Testis (tissue), 3 donors: ENCODE measurements around the gene EPB41L1. TPM values are rescaled to one million over a fixed set of nuclear protein-coding genes. Genes with fewer than 3 reads are reported as not detected.

Experiments
- DNase-seq: peaks from one replicate; pipeline ENCODE4 v3.0.0-alpha.2; 2019
- H3K27ac ChIP-seq, 2 donors: fragments of 200-600 bp; sonication (generic); one replicate each; pipeline ENCODE4 v1.5.1; 2019
- H3K27me3 ChIP-seq: fragments of 200-600 bp; sonication (generic); one replicate; pipeline ENCODE4 v1.5.1; 2019
- H3K36me3 ChIP-seq: fragments of 200-600 bp; sonication (generic); one replicate; pipeline ENCODE4 v1.5.1; 2017; ENCODE audit warnings: low read depth; ENCODE audit errors: missing control alignments
- H3K4me1 ChIP-seq: fragments of 200-600 bp; sonication (generic); one replicate; pipeline ENCODE4 v1.5.1; 2019
- H3K4me3 ChIP-seq, 2 donors: fragments of 200-600 bp; sonication (generic); one replicate each; pipeline ENCODE4 v1.5.1; 2017 to 2019
- H3K9me3 ChIP-seq: fragments of 200-600 bp; sonication (generic); one replicate; pipeline ENCODE4 v1.5.1; 2017
- POLR2A ChIP-seq: fragments of 450-650 bp; IDR thresholded peaks from one replicate; pipeline ENCODE4 v1.6.1; 2017; ENCODE audit warnings: antibody characterized with exemption, mild to moderate bottlenecking, moderate library complexity
- WGBS, 2 donors: methylation state at CpG; one replicate each; pipeline ENCODE4 v1.1.5; 2018; 5-methylcytosine and 5-hydroxymethylcytosine counted together
- intact Hi-C: fragments of 100-400 bp; cut with DNase I; formaldehyde crosslinking; loops from one replicate; pipeline ENCODE4 v1.15.1; 2023; ENCODE audit warnings: low total_unique reads
- polyA plus RNA-seq: library from polyadenylated mRNA; stranded (reverse); fragments of 350-450 nt; fragmentation: Illumina TruSeq; extraction: RNeasy Lipid Tissue Mini Kit (QIAGEN cat#74804); gene quantifications from one replicate; pipeline ENCODE4 v1.2.3, GENCODE V29; 2014; ENCODE audit warnings: low read depth, low replicate concordance; ENCODE audit not compliant: insufficient read depth
- total RNA-seq, 2 donors: library from RNA; depleted of rRNA; stranded (reverse); fragments of >200 nt; gene quantifications; one replicate each; pipeline ENCODE4 v1.2.3, GENCODE V29; 2016
- TF ChIP-seq, protein P1 (sequence below), 3 experiments: fragments of 450-650 bp in 2 of 3; fragments of 200-600 bp in 1 of 3; sonication (generic) in 1 of 3; IDR thresholded peaks; one replicate each; pipeline ENCODE4 v1.5.1; 2016 to 2019; ENCODE audit warnings: antibody characterized with exemption in 3 of 3, mild to moderate bottlenecking in 2 of 3, moderate library complexity in 1 of 3

EPB41L1 gene
- total and polyA plus RNA-seq, 3 donors from 2014 or later, result 49.8 to 65.3 (median 63.7) TPM

DNA sequence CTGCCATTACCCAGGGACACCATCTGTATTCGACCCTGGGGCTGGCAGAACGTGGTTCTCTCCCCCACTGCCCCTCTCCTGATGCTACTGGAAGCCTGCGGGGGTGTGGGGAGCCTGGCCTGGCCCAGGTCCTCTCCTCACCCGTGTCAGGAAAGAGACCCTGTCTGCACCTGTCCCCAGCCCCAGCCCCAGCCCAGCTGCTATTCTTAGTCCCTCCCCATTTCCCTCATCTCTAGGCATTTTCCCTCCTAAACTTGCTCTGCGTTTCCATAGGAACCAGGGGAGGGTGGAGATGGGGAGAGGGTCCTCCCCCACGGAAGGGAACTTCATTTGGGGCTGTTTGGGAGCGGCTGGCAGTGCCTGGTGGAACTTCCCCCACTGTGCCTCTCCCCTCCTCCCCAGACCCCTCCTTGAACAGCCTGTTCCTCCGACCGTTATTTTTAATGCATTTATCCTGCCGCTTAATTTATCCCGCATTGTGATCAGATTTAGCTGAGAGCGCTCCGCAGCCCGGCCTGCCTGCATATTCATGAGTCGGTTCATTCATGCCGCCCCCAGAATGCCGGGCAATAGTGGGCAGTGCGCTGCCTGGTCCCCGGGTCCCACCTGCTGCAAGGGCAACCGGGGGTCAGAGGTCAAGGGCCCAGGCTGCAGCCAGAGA lies 119.8 kb downstream of the EPB41L1 start:
- Histone ChIP-seq H3K27me3 (no peaks in the 10 kb centered on the region), H3K9me3 (no peaks in the 10 kb centered on the region), H3K36me3 (no peaks in the 10 kb centered on the region), H3K27ac (no peak overlapping the region), H3K4me3 (no peak overlapping the region), H3K4me1 (no peaks in the 10 kb centered on the region)
- TF ChIP-seq, protein P1, sequence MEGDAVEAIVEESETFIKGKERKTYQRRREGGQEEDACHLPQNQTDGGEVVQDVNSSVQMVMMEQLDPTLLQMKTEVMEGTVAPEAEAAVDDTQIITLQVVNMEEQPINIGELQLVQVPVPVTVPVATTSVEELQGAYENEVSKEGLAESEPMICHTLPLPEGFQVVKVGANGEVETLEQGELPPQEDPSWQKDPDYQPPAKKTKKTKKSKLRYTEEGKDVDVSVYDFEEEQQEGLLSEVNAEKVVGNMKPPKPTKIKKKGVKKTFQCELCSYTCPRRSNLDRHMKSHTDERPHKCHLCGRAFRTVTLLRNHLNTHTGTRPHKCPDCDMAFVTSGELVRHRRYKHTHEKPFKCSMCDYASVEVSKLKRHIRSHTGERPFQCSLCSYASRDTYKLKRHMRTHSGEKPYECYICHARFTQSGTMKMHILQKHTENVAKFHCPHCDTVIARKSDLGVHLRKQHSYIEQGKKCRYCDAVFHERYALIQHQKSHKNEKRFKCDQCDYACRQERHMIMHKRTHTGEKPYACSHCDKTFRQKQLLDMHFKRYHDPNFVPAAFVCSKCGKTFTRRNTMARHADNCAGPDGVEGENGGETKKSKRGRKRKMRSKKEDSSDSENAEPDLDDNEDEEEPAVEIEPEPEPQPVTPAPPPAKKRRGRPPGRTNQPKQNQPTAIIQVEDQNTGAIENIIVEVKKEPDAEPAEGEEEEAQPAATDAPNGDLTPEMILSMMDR (IDR thresholded peaks at IDR 0.05), result no peak
- no peak for TF ChIP-seq POLR2A
- intact Hi-C loops, result no loop called here
- DNase-seq, result no peak
- 33 to 52% methylated on average over 19 to 20 of the region's 20 CpGs for WGBS, 2 donors

DNA sequence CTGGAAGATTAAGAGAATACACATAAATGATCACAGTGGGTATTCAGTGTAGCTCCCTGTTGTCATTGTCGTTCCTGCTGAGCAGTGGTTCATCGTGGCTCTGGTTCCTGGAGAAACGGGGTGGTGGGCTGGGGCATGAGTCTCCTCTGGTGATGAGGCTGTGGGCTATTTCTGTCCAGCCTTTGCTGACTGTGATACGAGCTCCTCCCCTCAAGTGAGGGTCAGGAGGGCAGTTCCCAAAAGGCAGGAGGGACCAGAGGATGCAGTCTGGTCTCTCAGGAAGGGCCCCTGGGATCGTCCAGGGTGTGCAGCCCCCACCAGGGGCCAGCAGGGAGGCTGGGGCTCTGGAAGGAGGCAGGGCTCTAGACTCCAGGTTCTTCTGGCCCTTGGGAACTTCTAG lies 120.5 kb downstream of the EPB41L1 start:
- no peak overlapping the region for H3K4me3 ChIP-seq
- no peak for DNase-seq
- no peak overlapping the region for H3K27ac ChIP-seq
- intact Hi-C loops, result no loop called here
- H3K27me3 ChIP-seq, result no peaks in the 10 kb centered on the region
- H3K9me3 ChIP-seq, result no peaks in the 10 kb centered on the region
- no peak for TF ChIP-seq POLR2A
- TF ChIP-seq, protein P1 (IDR thresholded peaks at IDR 0.05), result no peak
- H3K4me1 ChIP-seq, result no peaks in the 10 kb centered on the region
- WGBS, 2 donors, result 74 to 77% methylated on average over 4 to 5 of the region's 5 CpGs
- H3K36me3 ChIP-seq, result no peaks in the 10 kb centered on the region

GRCh38 chr20:36275441-36276189 lies 121.1 kb downstream of the EPB41L1 start:
- WGBS, 2 donors, result 63 to 81% methylated on average over 10 to 12 of the region's 12 CpGs
- TF ChIP-seq, protein P1 (IDR thresholded peaks at IDR 0.05), result no peak
- TF ChIP-seq POLR2A, result no peak
- Histone ChIP-seq H3K9me3 (no peaks in the 10 kb centered on the region), H3K36me3 (no peaks in the 10 kb centered on the region), H3K4me1 (no peaks in the 10 kb centered on the region), H3K27ac (no peak overlapping the region), H3K27me3 (no peaks in the 10 kb centered on the region), H3K4me3 (no peak overlapping the region)
- intact Hi-C loops, result no loop called here
- DNase-seq, result no peak

GRCh38 chr20:36277546-36277945 lies 123.0 kb downstream of the EPB41L1 start:
- H3K4me3 ChIP-seq, result no peak overlapping the region
- H3K36me3 ChIP-seq, result no peaks in the 10 kb centered on the region
- 69 to 84% methylated on average over 9 of the region's 9 CpGs for WGBS, 2 donors
- DNase-seq, result no peak
- H3K9me3 ChIP-seq, result no peaks in the 10 kb centered on the region
- H3K27ac ChIP-seq, result no peak overlapping the region
- TF ChIP-seq POLR2A, result no peak
- TF ChIP-seq, protein P1 (IDR thresholded peaks at IDR 0.05), result no peak
- no peaks in the 10 kb centered on the region for H3K27me3 ChIP-seq
- no peaks in the 10 kb centered on the region for H3K4me1 ChIP-seq
- intact Hi-C loops, result no loop called here
